Measurements from ENCODE around the gene WAS.
"Not testable (repeated sequence)": the region's sequence is repeated elsewhere in the genome, so short reads cannot be mapped to it uniquely, and the experiment has no call there.

Gene WAS

DNA sequence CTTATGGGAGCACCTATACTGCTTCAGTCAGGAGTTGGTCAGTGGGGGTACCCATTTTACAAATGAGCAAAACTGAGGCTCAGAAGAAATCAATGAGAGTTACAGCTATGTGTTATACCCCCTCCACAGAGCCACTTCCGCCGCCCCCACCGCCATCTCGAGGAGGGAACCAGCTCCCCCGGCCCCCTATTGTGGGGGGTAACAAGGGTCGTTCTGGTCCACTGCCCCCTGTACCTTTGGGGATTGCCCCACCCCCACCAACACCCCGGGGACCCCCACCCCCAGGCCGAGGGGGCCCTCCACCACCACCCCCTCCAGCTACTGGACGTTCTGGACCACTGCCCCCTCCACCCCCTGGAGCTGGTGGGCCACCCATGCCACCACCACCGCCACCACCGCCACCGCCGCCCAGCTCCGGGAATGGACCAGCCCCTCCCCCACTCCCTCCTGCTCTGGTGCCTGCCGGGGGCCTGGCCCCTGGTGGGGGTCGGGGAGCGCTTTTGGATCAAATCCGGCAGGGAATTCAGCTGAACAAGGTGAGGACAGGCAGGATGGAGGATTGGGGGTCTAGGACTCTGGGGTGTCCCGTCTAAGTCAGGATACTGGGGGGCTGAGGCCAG, 5.0 kb downstream of the WAS start:
- ChIA-PET CTCF (no interaction called here), POLR2A (ENCODE audit: low non-redundant PET) (interaction anchor here (0.7 kb wide), 1 partner anchor 371 kb away, joined by 3 read pairs; no protein-coding TSS in a partner anchor)
- DNase-seq (ENCODE audit: low spot score): no peak
- no peak overlapping the region for H3K27ac ChIP-seq
- no peak for TF ChIP-seq CTCF (conservative IDR thresholded peaks at IDR 0.05; ENCODE audit: low read depth)

DNA sequence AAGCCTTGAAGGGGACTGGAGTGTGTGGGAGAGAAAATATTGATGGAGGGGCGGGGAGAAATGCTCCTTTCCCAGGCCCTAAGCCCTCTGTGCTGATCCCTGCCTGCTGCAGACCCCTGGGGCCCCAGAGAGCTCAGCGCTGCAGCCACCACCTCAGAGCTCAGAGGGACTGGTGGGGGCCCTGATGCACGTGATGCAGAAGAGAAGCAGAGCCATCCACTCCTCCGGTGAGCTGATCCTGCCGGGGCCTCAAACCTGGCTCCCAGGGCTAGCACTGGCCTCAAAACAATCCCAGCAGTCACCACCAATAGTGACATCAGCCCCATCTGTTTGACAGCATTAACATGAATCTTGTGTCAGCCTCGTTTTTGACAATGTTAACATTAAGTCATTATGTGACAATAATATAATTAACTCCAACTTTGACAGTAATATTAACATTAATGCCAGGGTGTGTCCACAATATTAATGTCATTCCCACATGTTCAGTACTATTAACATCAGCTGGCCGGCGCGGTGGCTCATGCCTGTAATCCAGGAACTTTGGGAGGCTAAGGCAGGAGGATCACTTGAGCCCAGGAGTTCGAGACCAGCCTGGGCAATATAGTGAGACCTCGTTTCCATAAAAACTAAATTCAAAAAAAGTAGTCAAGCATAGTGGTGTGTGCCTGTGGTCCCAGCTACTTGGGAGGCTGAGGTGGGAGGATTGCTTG, 5.8 kb downstream of the WAS start:
- ChIA-PET CTCF (no interaction called here), POLR2A (ENCODE audit: low non-redundant PET) (interaction anchor here (0.7 kb wide), 1 partner anchor 370 kb away, joined by 3 read pairs; no protein-coding TSS in a partner anchor)
- no peak for TF ChIP-seq CTCF (conservative IDR thresholded peaks at IDR 0.05; ENCODE audit: low read depth)
- H3K27ac ChIP-seq: no peak overlapping the region
- DNase-seq (ENCODE audit: low spot score): no peak

DNA sequence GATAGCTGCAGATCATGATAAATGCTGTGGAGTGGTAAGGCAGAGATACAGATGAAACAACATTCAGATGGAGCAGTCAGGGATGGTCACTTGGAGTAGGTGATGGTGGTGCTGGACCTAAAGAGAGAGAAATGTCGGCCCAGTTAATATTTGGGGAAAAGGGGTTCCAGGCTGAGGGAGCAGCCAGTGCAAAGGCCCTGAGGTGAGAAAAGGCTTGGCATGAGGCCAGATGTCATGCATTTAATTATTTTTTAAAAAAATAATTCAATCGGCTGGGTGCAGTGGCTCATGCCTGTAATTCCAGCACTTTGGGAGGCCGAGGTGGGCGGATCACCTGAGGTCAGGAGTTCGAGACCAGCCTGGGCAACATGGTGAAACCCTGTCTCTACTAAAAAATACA, 8.1 kb downstream of the WAS start:
- H3K27ac ChIP-seq; POLR2A ChIA-PET (ENCODE audit: low non-redundant PET); DNase-seq (ENCODE audit: low spot score): not testable (repeated sequence)
- CTCF ChIA-PET: interaction anchor here (0.8 kb wide), 1 partner anchor 22 kb away, joined by 3 read pairs; no protein-coding TSS in a partner anchor

GRCh38 chrX:48694776-48695533, 11.4 kb downstream of the WAS start:
- no peak for DNase-seq (ENCODE audit: low spot score)
- ChIA-PET CTCF (no interaction called here), POLR2A (ENCODE audit: low non-redundant PET) (no interaction called here)
- TF ChIP-seq CTCF (conservative IDR thresholded peaks at IDR 0.05; ENCODE audit: low read depth): no peak
- H3K27ac ChIP-seq: peak overlapping the region; percentile 86

- DNase-seq (ENCODE audit: low spot score): no peak
- H3K27ac ChIP-seq: peak overlapping the region; percentile 86
- ChIA-PET CTCF (interaction anchor here (0.7 kb wide), 1 partner anchor 1771 kb away, joined by 3 read pairs; no protein-coding TSS in a partner anchor), POLR2A (ENCODE audit: low non-redundant PET) (no interaction called here)
- TF ChIP-seq CTCF (conservative IDR thresholded peaks at IDR 0.05; ENCODE audit: low read depth): no peak
Observed at GRCh38 chrX:48695534-48695896, 11.9 kb downstream of the WAS start.

DNA sequence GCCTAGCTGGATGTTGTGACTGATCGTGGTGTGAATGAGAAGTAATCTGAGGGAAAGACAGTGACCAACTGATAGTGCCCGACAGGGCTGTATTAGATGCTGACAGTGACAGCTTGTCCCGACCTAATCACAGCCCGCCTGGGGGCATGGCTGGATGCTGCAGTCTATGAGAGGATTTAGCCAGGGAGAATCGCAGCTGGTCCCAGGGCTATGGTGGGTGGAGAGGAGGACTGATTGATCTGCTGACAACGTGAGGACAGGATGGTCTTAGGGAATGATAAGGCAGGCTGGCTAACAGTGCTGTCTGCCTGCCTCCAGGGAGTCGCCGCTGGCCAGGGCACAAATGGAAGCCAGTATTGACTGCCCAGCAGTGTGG, 12.3 kb downstream of the WAS start:
- ChIA-PET POLR2A (ENCODE audit: low non-redundant PET) (no interaction called here), CTCF (interaction anchor here (0.7 kb wide), 1 partner anchor 1771 kb away, joined by 3 read pairs; no protein-coding TSS in a partner anchor)
- no peak for DNase-seq (ENCODE audit: low spot score)
- peak overlapping the region; percentile 86 for H3K27ac ChIP-seq
- TF ChIP-seq CTCF (conservative IDR thresholded peaks at IDR 0.05; ENCODE audit: low read depth): no peak

Data from RWPE1 (cell line).